CD14-positive monocyte (primary cell): Measurements from ENCODE around the gene HK2. TPM values are rescaled to one million over a fixed set of nuclear protein-coding genes. Genes with fewer than 3 reads are reported as not detected.

Source experiments
- DNase-seq, 3 donors: peaks; one replicate each; pipeline ENCODE4 v3.0.0-alpha.2; 2011 to 2022
- H2AFZ ChIP-seq: 2 replicates; pipeline ENCODE4 v1.6.0; 2012; ENCODE audit warnings: mild to moderate bottlenecking, low read depth, low read length, inconsistent platforms; ENCODE audit not compliant: insufficient read depth, poor library complexity, severe bottlenecking
- H3K27ac ChIP-seq, 2 donors: 1 replicate in 1 of 2; 2 replicates in 1 of 2; pipeline ENCODE4 v1.5.1; 2012 to 2013; ENCODE audit warnings: low read length in 2 of 2, control low read depth in 1 of 2, inconsistent platforms in 1 of 2, low read depth in 1 of 2, mild to moderate bottlenecking in 1 of 2
- H3K27me3 ChIP-seq, 2 donors: one replicate each; pipeline versions ENCODE4 v1.6.0 to v1.6.1; 2011 to 2013; ENCODE audit warnings: low read length in 2 of 2; ENCODE audit not compliant: control insufficient read depth in 2 of 2, insufficient read depth in 2 of 2
- H3K36me3 ChIP-seq, 2 donors: replicated peaks in 1 of 2; 1 replicate in 1 of 2; 2 replicates in 1 of 2; pipeline versions ENCODE4 v1.5.1 to v1.6.1; 2012 to 2013; ENCODE audit warnings: low read length in 2 of 2, control low read depth in 1 of 2, inconsistent platforms in 1 of 2, mild to moderate bottlenecking in 1 of 2; ENCODE audit not compliant: insufficient read depth in 2 of 2, control insufficient read depth in 1 of 2
- H3K4me1 ChIP-seq, 2 donors: 1 replicate in 1 of 2; 2 replicates in 1 of 2; pipeline versions ENCODE4 v1.5.1 to v1.6.1; 2012 to 2013; ENCODE audit warnings: low read length in 2 of 2, control low read depth in 1 of 2, inconsistent platforms in 1 of 2, mild to moderate bottlenecking in 1 of 2, moderate library complexity in 1 of 2; ENCODE audit not compliant: insufficient read depth in 2 of 2, control insufficient read depth in 1 of 2
- H3K4me2 ChIP-seq: replicated peaks from 2 replicates; pipeline ENCODE3; 2012; ENCODE audit warnings: low read length, moderate library complexity, mild to moderate bottlenecking; ENCODE audit not compliant: poor library complexity, severe bottlenecking; ENCODE audit errors: extremely low read depth
- H3K4me3 ChIP-seq, 3 experiments: fragments of 200-600 bp in 1 of 3; sonication (generic) in 1 of 3; replicated peaks in 1 of 3; 1 replicate in 2 of 3; 2 replicates in 1 of 3; pipeline ENCODE4 v1.5.1; 2011 to 2013; ENCODE audit warnings: low read length in 3 of 3, mild to moderate bottlenecking in 3 of 3, control low read depth in 2 of 3, low read depth in 2 of 3, inconsistent platforms in 1 of 3, moderate library complexity in 1 of 3
- H3K79me2 ChIP-seq: 2 replicates; pipeline ENCODE4 v1.6.0; 2012; ENCODE audit warnings: mild to moderate bottlenecking, control low read depth, inconsistent platforms, low read length, moderate library complexity; ENCODE audit not compliant: insufficient read depth
- H3K9ac ChIP-seq: 2 replicates; pipeline ENCODE4 v1.6.0; 2017; ENCODE audit warnings: low read length, mild to moderate bottlenecking; ENCODE audit not compliant: insufficient read depth, poor library complexity, severe bottlenecking
- H3K9me3 ChIP-seq, 2 donors: replicated peaks in 1 of 2; 1 replicate in 1 of 2; 2 replicates in 1 of 2; pipeline versions ENCODE4 v1.5.1 to v1.6.1; 2012 to 2013; ENCODE audit warnings: low read length in 2 of 2, control low read depth in 1 of 2; ENCODE audit not compliant: control insufficient read depth in 1 of 2, insufficient read depth in 1 of 2
- H4K20me1 ChIP-seq: 2 replicates; pipeline ENCODE4 v1.6.0; 2012; ENCODE audit warnings: mild to moderate bottlenecking, low read length, control low read depth, moderate library complexity; ENCODE audit not compliant: insufficient read depth
- H3K27ac Mint-ChIP-seq, 7 donors: one replicate each; pipeline ENCODE4 v1.8.0; 2020; ENCODE audit warnings: mild to moderate bottlenecking in 7 of 7, mixed read lengths in 7 of 7, moderate library complexity in 6 of 7, inconsistent platforms in 2 of 7
- H3K27me3 Mint-ChIP-seq, 3 donors: one replicate each; pipeline ENCODE4 v1.8.0; 2021 to 2022; ENCODE audit warnings: low read depth in 3 of 3, mild to moderate bottlenecking in 3 of 3, mixed read lengths in 3 of 3, moderate library complexity in 3 of 3, inconsistent platforms in 1 of 3
- H3K36me3 Mint-ChIP-seq, 2 donors: one replicate each; pipeline ENCODE4 v1.8.0; 2020; ENCODE audit warnings: mixed read lengths in 2 of 2, inconsistent platforms in 1 of 2, mild to moderate bottlenecking in 1 of 2
- H3K4me1 Mint-ChIP-seq: one replicate; pipeline ENCODE4 v1.8.0; 2020; ENCODE audit warnings: mild to moderate bottlenecking, mixed read lengths
- H3K4me3 Mint-ChIP-seq, 2 donors: one replicate each; pipeline ENCODE4 v1.8.0; 2020; ENCODE audit warnings: mild to moderate bottlenecking in 2 of 2, mixed read lengths in 2 of 2, moderate library complexity in 1 of 2
- H3K9me3 Mint-ChIP-seq, 7 donors: one replicate each; pipeline ENCODE4 v1.8.0; 2020 to 2022; ENCODE audit warnings: mixed read lengths in 7 of 7, mild to moderate bottlenecking in 6 of 7, moderate library complexity in 6 of 7, inconsistent platforms in 2 of 7
- CTCF ChIP-seq: fragments of 200-600 bp; IDR thresholded peaks from one replicate; pipeline ENCODE4 v1.8.0; 2022; ENCODE audit warnings: antibody characterized with exemption, mild to moderate bottlenecking
- WGBS: methylation state at CpG from one replicate; pipeline ENCODE4 v1.1.5; 2013; ENCODE audit warnings: missing lambda C conversion rate; ENCODE audit not compliant: insufficient coverage; 5-methylcytosine and 5-hydroxymethylcytosine counted together
- intact Hi-C, 2 donors: fragments of 100-400 bp; cut with micrococcal nuclease; formaldehyde crosslinking; loops; one replicate each; pipeline versions ENCODE4 v1.15.0 to v1.15.1; 2023
- polyA plus RNA-seq, 3 donors: library from polyadenylated mRNA; depleted of rRNA in 1 of 3; unstranded in 2 of 3; stranded (reverse) in 1 of 3; fragments of 300-500 nt in 2 of 3; fragments of >200 nt in 1 of 3; fragmentation: Illumina TruSeq in 2 of 3; gene quantifications; 1 replicate in 2 of 3; 2 replicates in 1 of 3; pipeline ENCODE4 v1.2.3, GENCODE V29; 2012 to 2021

HK2 gene
- polyA plus RNA-seq, 3 donors = 20.3 to 46.7 (median 29.8) TPM

GRCh38 chr2:74877376-74877775 lies 43.4 kb downstream of the HK2 start:
- Mint-ChIP-seq H3K9me3 (no peaks in the 10 kb centered on the region), H3K27me3 (peaks cover 0 to 2% (median 1%) of the 10 kb centered on the region in 3 donors), H3K4me3 (no peak overlapping the region), H3K27ac (peak overlapping the region in 1 of 7 donors; percentile 26), H3K36me3 (peaks cover 89 to 93% of the 10 kb centered on the region in 2 donors), H3K4me1 (peaks cover 44% of the 10 kb centered on the region)
- H4K20me1 ChIP-seq = peaks cover 55% of the 10 kb centered on the region
- no peak overlapping the region for H3K27ac ChIP-seq
- no peak for DNase-seq
- no peak for TF ChIP-seq CTCF
- no peak overlapping the region for H3K9ac ChIP-seq
- peaks cover 28% of the 10 kb centered on the region for H3K79me2 ChIP-seq
- H3K27me3 ChIP-seq = no peaks in the 10 kb centered on the region
- H3K4me2 ChIP-seq = no peak overlapping the region
- 100% methylated on average over 5 of the region's 6 CpGs for WGBS
- H3K4me1 ChIP-seq = peaks cover 39 to 40% of the 10 kb centered on the region in 2 donors
- no peaks in the 10 kb centered on the region for H3K9me3 ChIP-seq
- H3K36me3 ChIP-seq = peaks cover 73 to 87% of the 10 kb centered on the region in 2 donors
- intact Hi-C loops = loop anchor here (2.0 to 5.0 kb wide), 3 partner anchors 160 to 185 kb away; no protein-coding TSS in a partner anchor
- H2AFZ ChIP-seq = no peak overlapping the region
- H3K4me3 ChIP-seq = no peak overlapping the region

GRCh38 chr2:74877781-74878433 lies 44.0 kb downstream of the HK2 start:
- peaks cover 89 to 93% of the 10 kb centered on the region in 2 donors for H3K36me3 Mint-ChIP-seq
- Histone ChIP-seq H3K4me1 (peaks cover 37 to 38% of the 10 kb centered on the region in 2 donors), H4K20me1 (peaks cover 59% of the 10 kb centered on the region), H3K79me2 (peaks cover 24% of the 10 kb centered on the region), H3K4me2 (no peak overlapping the region), H3K9ac (no peak overlapping the region), H3K36me3 (peaks cover 77 to 87% of the 10 kb centered on the region in 2 donors), H3K27ac (no peak overlapping the region), H3K4me3 (no peak overlapping the region), H2AFZ (no peak overlapping the region), H3K9me3 (no peaks in the 10 kb centered on the region), H3K27me3 (no peaks in the 10 kb centered on the region)
- no peak for DNase-seq
- WGBS = 94% methylated on average over 3 of the region's 4 CpGs
- peaks cover 40% of the 10 kb centered on the region for H3K4me1 Mint-ChIP-seq
- H3K27me3 Mint-ChIP-seq = peaks cover 0 to 2% (median 1%) of the 10 kb centered on the region in 3 donors
- no peaks in the 10 kb centered on the region for H3K9me3 Mint-ChIP-seq
- no peak for TF ChIP-seq CTCF
- H3K4me3 Mint-ChIP-seq = no peak overlapping the region
- intact Hi-C loops = loop anchor here (2.0 to 5.0 kb wide), 3 partner anchors 161 to 186 kb away; no protein-coding TSS in a partner anchor
- peak overlapping the region in 2 of 7 donors; percentile 45 to 75 for H3K27ac Mint-ChIP-seq
